Activated CD4-positive, alpha-beta T cell treated with anti-CD3 and anti-CD28 coated beads, Interleukin-2, Interleukin-4, amounts not matched to agents 100 ng/mL and 50 ng/mL, durations not matched to agents 16 hours and 8 hours (primary cell): ENCODE results near the gene SAG.
"Not testable (repeated sequence)": the region's sequence is repeated elsewhere in the genome, so short reads cannot be mapped to it uniquely, and the experiment has no call there.

ENCODE experiments used
- DNase-seq: peaks from one replicate; pipeline ENCODE4 v3.0.0-alpha.2; 2020; ENCODE audit warnings: low spot score

The SAG gene

DNA sequence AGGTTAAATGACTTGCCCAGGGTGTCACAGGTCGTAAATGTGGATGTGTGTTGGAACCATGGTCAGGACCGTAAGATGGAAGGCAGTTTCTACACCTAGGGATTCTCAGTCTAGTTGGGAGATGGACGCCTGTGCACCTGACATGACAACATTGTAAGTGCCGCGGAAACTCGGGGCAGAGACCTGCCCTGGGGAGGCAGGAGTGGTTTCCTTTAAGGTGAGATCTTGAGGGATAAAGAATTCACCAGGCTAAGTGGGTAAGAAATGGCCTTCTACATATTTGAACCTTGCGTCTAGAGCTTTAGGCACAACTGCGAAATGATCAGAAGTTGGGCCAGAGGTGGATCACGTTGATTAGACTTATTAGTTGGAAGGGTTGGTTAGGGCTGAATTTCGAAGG lies 48.3 kb downstream of the SAG start:
- DNase-seq = no peak

DNA sequence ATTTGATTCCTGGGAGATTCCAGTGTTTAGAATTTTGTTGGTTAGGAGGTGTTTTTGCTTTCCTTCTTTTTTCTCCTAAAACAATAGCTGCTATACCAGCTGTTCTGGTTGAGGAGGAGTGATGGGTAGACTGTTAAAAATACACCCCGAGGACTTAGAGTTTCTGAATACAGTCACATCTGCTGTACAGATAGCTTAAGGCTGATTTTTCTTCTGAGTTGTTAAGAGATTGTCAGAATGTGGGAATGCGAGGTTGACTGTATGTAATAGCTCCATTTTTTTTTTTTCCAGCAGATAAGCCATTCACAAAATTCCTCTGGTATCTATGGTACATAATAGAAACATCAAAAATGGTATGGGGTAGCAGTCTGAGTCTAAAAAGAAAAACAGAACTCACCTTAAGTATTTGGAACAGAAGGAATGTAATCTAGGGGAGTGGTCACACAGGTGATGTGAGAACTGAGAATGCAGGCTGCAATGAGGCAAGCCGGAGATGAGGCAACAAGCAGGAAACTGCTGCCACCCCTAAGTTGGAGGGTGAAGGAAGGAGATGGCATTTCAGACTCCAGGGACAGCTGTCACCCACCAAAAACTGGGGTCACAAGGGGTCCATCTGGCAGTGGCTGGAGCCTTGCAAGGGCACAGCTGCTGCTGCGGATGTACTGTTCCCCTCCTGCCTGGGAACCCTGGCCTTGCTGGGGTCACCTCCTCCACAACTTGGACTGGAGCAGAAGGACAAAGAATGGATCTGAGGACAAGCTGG lies 49.1 kb downstream of the SAG start:
- DNase-seq = no peak

GRCh38 chr2:233358335-233358734 lies 50.7 kb downstream of the SAG start:
- no peak for DNase-seq

GRCh38 chr2:233358947-233359346 lies 51.3 kb downstream of the SAG start:
- no peak for DNase-seq

DNA sequence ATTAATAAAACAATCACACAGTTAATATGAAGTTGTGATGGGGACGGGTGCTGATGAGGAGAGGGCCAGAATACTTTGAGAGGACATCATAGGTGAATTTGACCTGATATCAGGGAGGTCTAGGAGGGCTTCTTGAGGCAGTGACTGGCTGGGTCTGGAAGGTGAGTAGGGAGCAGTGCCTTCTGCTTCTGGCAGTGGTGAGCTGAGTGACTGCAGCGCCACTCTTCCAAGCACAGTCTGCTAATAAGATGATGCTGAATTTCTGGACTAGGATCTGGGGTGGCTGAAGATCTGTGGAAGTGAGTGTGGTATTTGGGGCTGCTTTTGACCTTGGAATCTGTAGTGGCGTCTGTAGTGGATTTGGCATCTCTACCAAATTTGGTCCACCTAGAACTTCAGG lies 52.2 kb downstream of the SAG start:
- DNase-seq = no peak

DNA sequence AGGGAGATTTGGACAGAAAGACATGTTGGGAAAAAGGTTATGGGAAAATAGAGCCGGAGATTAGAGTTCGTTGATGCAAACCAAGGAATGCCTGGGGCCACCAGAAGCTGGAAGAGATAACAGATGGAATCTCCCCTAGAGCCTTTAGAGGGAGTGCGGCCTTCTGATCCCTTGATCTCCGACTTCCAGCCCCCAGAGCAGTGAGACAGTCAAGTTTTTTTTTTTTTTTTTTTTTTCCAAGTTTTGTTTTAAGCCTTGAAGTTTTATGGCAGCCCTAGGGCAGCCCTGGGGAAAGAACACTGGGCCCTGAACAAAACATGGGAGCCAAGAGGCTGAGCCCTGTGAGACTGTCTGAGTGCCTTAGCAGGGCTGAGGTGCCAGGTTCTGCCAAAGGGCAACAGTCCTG lies 53.2 kb downstream of the SAG start:
- DNase-seq = no peak

GRCh38 chr2:233361297-233361696 lies 53.7 kb downstream of the SAG start:
- no peak for DNase-seq

GRCh38 chr2:233362742-233363141 lies 55.1 kb downstream of the SAG start:
- DNase-seq = no peak

DNA sequence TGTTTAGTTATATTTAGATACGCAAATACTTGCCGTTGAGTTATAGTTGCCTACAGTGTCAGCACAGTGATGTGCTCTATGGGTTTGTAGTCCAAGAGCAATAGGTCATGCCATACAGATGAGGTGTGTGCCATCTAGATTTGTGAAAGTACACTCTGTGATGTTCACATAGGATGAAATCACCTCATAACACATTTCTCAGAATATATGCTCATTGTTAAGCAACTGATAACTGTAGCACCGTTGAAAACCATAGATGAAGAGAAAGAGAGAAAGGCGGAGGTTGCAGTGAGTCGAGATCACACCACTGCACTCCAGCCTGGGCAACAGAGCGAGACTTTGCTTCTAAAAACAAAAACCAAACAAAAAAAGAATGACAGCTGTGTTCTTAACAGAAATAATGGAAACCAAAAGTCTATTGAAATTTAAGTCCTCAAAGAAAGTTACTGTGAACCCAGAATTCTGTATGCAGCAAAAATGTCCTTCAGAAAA lies 56.2 kb downstream of the SAG start:
- no peak for DNase-seq

GRCh38 chr2:233365861-233366520 lies 58.4 kb downstream of the SAG start:
- DNase-seq = no peak

DNA sequence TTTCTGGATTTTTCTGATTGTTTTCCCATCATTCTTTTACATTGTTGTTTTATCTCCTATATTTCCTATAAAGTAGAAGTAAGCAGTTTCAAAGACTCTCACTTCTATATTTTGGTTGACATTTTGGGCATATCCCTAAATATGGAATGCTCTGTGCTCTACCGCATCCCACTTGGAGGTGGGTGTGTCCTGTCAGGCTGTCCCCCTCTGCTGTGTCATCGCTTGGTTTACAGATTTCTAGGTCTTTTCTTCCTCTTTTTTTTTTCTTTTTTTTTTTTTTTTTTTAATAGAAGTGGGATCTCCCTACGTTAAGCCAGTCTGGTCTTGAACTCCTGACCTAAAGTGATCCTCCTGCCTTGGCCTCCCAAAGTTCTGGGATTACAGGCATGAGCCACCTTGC lies 60.0 kb downstream of the SAG start:
- DNase-seq = no peak

GRCh38 chr2:233368756-233369155 lies 61.1 kb downstream of the SAG start:
- no peak for DNase-seq

DNA sequence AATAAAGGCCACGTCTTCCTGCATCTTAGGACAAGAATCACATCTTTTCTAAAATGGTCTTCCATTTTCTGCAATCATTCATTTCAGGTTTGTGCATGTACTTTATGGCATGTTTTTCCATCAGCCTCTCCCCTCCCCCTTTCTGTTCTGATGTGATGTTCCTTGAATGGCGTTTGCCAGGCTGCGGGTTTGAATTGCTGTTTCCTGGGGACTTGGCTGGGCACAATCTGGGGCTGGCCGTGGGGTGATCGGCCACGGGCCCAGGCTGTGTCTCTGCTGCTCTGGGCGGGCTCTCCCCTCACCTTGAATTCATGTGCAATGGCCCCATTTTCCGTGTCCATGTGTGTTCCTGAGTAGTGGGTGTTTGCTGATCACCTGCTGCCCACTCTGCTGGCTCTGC lies 61.8 kb downstream of the SAG start:
- DNase-seq = no peak

DNA sequence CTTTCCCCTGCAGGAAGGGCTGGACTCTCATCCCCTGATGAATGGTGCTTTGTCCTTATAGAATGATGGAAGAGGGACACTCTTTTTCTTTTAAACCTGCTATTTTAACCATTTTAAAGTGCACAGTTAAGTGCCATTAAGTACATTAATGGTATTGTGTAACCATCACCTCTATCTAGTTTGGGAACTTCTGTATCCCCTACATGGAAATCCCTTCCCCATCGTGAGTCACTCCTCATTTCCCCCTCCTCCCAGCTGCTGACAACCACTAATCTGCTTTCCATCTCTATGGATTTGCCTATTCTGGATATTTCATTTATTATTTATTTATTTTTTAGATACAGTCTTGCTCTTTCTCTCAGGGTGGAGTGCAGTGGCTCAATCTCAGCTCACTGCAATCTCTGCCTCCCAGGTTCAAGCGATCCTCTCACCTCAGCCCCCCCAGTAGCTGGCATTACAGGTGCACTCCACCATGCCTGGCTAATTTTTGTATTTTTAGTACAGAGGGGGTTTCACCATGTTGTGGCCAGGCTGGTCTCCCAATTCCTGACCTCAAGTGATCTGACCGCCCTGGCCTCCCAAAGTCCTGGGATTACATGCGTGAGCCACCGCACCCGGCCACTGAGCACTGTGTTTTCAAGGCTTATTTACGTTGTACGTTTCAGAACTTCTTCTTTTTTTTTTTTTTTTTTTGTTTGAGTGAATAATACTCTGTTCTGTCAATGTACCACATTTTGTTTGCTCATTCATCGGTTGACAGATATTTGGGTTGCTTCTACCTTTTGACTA lies 62.5 kb downstream of the SAG start:
- no peak for DNase-seq

GRCh38 chr2:233371641-233372040 lies 64.0 kb downstream of the SAG start:
- no peak for DNase-seq

DNA sequence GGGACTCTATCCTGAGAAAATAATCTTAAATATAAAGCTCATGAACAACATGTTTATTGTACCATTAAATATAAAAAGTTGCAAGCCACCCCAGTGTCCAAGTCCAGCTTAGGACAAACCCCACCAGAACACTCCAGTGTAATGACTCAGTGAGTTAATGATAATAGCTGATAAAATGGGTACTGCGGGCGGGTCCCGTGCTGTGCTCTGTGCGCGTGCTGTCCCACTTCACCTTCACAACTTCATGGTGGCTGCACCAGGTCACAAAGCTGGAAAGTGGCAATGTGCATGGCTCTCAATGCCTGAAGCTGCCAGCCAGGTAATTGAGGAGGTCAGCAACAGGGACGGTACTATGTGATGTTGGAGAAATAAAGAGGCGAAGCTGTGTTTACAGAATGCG lies 65.2 kb downstream of the SAG start:
- no peak for DNase-seq

DNA sequence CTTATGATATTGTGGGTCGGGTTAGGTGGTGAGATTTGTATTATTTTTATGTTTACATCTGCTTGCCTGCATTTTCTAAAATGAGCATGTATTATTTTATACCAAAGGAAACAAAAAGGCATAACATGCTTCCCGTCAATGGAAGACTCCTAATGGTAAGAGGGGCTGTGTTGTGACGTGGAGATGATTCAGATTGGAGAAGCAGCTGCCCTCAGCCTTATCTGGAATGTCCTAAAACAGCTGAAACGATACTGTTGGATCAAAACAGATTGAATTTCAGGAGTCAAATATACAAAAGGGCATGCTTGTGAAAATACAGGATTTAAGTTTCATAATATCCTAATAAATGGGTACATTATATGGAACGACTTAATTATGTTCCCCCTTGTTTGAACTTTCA lies 65.7 kb downstream of the SAG start:
- DNase-seq = no peak

GRCh38 chr2:233374776-233375175 lies 67.2 kb downstream of the SAG start:
- not testable (repeated sequence) for DNase-seq

GRCh38 chr2:233375490-233376314 lies 68.1 kb downstream of the SAG start:
- no peak for DNase-seq

GRCh38 chr2:233379034-233379433 lies 71.4 kb downstream of the SAG start:
- DNase-seq = no peak

GRCh38 chr2:233379441-233379840 lies 71.8 kb downstream of the SAG start:
- no peak for DNase-seq
